AG04450 (cell line): ENCODE results near the gene PSPH. TPM values are rescaled to one million over a fixed set of nuclear protein-coding genes. Genes with fewer than 3 reads are reported as not detected.

Experiments
- CTCF ChIA-PET: fragments of 300-600, 350-600 bp; formaldehyde crosslinking; extraction: SDS; loops from one replicate; lab custom pipeline; 2022; ENCODE audit warnings: antibody characterized with exemption, inconsistent platforms; lab: Charles Lee
- POLR2A ChIA-PET: fragments of 350-600 bp; formaldehyde crosslinking; extraction: SDS; loops from one replicate; lab custom pipeline; 2021; ENCODE audit warnings: antibody characterized with exemption, inconsistent platforms; lab: Yijun Ruan, JAX
- DNase-seq: peaks from one replicate; pipeline ENCODE4 v3.0.0-alpha.2; 2011; ENCODE audit warnings: low read depth, low spot score
- H3K27ac ChIP-seq: one replicate; pipeline ENCODE4 v1.5.1; 2012; ENCODE audit warnings: low read depth, low read length, control low read depth
- H3K27me3 ChIP-seq: one replicate; pipeline ENCODE4 v1.6.0; 2012; ENCODE audit warnings: low read length; ENCODE audit not compliant: control insufficient read depth, insufficient read depth
- H3K4me3 ChIP-seq: 2 replicates; pipeline ENCODE4 v1.5.1; 2011; ENCODE audit warnings: mild to moderate bottlenecking, low read depth, low read length, control low read depth
- H3K9me3 ChIP-seq: 2 replicates; pipeline ENCODE4 v1.5.1; 2012; ENCODE audit warnings: low read length; ENCODE audit not compliant: control insufficient read depth, insufficient read depth
- polyA plus RNA-seq: library from polyadenylated mRNA; depleted of rRNA; stranded (reverse); fragments of >200 nt; gene quantifications from 2 replicates; pipeline ENCODE4 v1.2.3, GENCODE V29; 2011
- TF ChIP-seq, protein P1 (sequence below): IDR thresholded peaks from 2 replicates; pipeline ENCODE4 v1.5.1; 2011; ENCODE audit warnings: low read depth, low read length, control low read depth, inconsistent platforms

PSPH gene
- polyA plus RNA-seq, 1 experiment = 66.4 TPM

DNA sequence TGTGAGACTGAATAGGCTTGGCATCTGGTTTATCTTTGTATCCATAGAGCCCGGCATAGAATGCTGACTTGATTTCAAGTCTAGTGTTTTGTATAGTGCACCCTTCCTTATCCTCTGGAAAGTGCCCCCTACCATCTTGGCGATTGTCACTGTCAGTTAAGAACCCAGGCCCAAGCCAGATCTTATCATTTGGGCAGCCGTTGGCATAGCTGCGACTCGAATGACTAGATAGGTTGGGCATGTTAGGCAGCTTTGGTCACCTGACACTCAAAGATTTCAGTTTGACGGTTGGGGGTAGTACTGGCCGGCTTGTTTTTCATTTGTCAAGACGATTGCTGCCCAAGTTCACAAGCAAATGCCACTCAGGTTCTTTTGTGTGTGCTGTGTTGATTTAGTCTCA, 80.3 kb downstream of the PSPH start:
- no peak for DNase-seq
- Histone ChIP-seq H3K4me3 (no peak overlapping the region), H3K27ac (no peak overlapping the region), H3K27me3 (no peaks in the 10 kb centered on the region), H3K9me3 (no peaks in the 10 kb centered on the region)
- ChIA-PET CTCF (no interaction called here), POLR2A (no interaction called here)
- TF ChIP-seq, protein P1, sequence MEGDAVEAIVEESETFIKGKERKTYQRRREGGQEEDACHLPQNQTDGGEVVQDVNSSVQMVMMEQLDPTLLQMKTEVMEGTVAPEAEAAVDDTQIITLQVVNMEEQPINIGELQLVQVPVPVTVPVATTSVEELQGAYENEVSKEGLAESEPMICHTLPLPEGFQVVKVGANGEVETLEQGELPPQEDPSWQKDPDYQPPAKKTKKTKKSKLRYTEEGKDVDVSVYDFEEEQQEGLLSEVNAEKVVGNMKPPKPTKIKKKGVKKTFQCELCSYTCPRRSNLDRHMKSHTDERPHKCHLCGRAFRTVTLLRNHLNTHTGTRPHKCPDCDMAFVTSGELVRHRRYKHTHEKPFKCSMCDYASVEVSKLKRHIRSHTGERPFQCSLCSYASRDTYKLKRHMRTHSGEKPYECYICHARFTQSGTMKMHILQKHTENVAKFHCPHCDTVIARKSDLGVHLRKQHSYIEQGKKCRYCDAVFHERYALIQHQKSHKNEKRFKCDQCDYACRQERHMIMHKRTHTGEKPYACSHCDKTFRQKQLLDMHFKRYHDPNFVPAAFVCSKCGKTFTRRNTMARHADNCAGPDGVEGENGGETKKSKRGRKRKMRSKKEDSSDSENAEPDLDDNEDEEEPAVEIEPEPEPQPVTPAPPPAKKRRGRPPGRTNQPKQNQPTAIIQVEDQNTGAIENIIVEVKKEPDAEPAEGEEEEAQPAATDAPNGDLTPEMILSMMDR = no peak

DNA sequence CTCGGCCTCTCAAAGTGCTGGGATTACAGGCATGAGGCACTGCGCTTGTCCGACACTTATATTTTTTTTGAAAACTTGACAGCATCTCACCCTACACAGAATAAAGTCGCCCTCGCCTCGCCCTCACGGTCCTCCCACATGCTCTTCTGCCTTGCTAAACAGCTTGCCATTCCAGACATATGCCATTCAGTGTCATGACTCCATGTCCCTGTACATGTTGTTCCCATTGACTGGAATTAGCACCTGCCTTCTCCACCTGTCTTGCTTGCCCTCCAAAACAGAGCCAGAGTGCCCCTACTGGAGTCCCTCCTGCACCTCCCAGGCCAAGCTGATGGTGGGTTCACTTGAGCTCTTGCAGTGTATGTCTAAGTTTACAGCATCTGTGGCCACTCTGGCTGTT, 80.7 kb downstream of the PSPH start:
- CTCF ChIA-PET = no interaction called here
- H3K4me3 ChIP-seq = no peak overlapping the region
- DNase-seq = no peak
- H3K27ac ChIP-seq = no peak overlapping the region
- H3K9me3 ChIP-seq = no peaks in the 10 kb centered on the region
- TF ChIP-seq, protein P1 = no peak
- H3K27me3 ChIP-seq = no peaks in the 10 kb centered on the region
- POLR2A ChIA-PET = no interaction called here

DNA sequence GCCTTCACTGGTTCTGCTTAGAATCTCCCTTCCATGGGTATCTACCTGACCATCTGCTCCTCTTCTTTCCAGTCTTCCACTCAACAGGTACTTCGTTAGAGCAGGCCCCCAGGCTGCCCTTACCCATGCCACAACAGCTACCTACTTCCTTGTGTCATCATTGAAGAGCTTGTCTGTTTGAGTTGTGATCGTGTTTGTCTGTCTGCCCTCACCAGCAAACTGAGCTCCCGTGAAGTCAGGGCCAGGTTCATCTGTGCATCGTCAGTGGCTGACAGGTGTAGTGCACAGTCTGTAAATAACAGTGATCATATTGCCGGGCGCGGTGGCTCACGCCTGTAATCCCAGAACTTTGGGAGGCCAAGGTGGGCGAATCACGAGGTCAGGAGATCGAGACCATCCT, 81.9 kb downstream of the PSPH start:
- Histone ChIP-seq H3K27ac (no peak overlapping the region), H3K4me3 (no peak overlapping the region), H3K9me3 (no peaks in the 10 kb centered on the region), H3K27me3 (no peaks in the 10 kb centered on the region)
- ChIA-PET CTCF (no interaction called here), POLR2A (no interaction called here)
- TF ChIP-seq, protein P1 = no peak
- no peak for DNase-seq

DNA sequence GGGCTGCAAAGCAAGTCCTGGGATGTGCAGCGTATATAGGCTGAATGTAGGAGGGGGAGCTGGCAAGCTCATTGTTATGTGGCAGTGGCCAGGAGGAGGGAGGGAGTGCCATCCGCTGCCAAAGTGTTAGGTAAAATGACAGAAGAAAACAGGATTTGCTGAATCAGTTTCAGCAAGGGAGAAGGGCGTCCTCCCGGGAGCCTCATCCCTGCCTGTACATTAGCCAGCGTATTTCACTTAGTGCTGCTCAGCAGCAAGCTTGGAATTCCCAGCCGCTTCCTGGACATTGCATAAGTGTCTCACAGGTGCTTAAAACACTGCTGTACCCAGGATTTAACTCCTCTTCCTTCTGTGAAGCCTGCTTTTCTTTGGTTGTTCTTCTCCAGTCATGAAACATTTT, 84.4 kb downstream of the PSPH start:
- Histone ChIP-seq H3K9me3 (no peaks in the 10 kb centered on the region), H3K27me3 (no peaks in the 10 kb centered on the region), H3K4me3 (no peak overlapping the region), H3K27ac (no peak overlapping the region)
- ChIA-PET CTCF (interaction anchor here (1.2 to 2.6 kb wide), 2 partner anchors 106 to 126 kb away, joined by 3 to 8 read pairs; partner anchors contain the start of gene PHKG1), POLR2A (no interaction called here)
- TF ChIP-seq, protein P1 = no peak
- DNase-seq = no peak

DNA sequence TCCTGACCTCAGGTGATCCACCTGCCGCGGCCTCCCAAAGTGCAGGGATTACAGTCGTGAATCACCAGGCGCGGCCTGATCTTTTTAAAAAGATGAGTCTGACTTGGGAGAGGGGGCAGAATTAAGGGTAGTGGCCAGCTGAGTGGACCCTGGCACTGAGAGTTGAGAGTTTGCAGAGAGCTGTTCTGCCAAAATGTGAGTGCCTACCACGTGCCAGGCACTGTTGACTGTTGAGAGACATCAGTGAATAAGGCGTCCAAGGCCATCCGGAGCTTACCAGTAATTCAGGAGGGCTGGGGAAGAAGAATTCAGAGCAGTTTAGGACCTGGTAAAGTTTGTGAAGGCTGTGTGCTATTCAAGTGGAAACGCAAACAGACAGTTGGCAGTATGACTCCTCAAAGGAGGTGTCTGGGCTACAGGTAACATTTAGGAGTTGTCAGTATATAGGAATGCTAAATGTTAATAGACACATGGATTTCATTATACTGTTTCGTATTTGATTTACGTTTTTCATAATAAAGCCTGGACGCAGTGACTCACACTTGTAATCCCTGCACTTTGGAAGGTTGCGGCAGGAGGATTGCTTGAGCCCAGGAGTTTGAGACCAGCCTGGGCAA, 85.3 kb downstream of the PSPH start:
- CTCF ChIA-PET = interaction anchor here (1.5 to 2.6 kb wide), 2 partner anchors 13 to 126 kb away, joined by 8 read pairs; partner anchors contain the start of gene PHKG1
- H3K4me3 ChIP-seq = 0 out of 2 replicates have a peak overlapping the region, but pooled peaks have one; percentile 18
- H3K9me3 ChIP-seq = no peaks in the 10 kb centered on the region
- POLR2A ChIA-PET = no interaction called here
- H3K27me3 ChIP-seq = no peaks in the 10 kb centered on the region
- no peak overlapping the region for H3K27ac ChIP-seq
- DNase-seq = no peak
- TF ChIP-seq, protein P1 = no peak
